ENCODE measurements around the gene SPDYE2. TPM values are rescaled to one million over a fixed set of nuclear protein-coding genes. Genes with fewer than 3 reads are reported as not detected.
A peak's percentile ranks its signal among the peaks of the same experiment; 100 is the strongest.
"Not testable (repeated sequence)": the region's sequence is repeated elsewhere in the genome, so short reads cannot be mapped to it uniquely, and the experiment has no call there.

The SPDYE2 gene
- total RNA-seq, 5 donors from 2014 or later (not counting 1 experiment from before 2014, with no cell fraction given): 0.35 to 0.77 (median 0.58) TPM

DNA sequence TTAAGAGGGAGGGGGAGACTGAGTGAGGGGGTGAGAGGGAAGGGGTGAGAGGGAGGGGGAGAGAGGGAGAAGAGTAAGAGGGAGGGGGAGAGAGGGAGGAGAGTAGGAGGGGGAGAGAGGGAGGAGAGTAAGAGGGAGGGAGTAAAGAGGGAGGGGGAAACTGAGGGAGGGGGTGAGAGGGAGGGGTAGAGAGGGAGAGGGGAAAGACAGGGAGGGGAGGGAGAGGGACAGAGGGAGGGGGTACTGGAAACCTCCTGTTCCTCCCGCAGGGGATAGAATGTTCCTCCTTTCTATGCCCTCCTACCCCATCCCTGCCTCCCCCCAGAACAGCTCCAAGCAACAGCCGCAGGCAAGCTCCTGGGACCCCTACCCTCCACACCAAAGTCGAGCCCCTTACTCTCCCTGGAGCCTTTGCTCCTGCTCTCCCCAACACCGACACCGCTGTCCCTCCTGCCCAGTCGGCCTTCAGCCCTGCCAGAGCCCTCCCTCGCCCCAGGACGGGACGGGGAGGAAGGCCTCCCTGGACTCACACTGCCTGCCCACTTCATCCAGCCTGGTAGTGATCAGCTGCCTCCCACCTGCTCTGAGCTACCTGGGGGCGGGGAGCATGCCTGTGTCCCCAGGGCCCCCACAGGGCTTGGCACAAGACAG lies 60.8 kb downstream of the SPDYE2 start:
- 75% methylated on average over 5 of the region's 10 CpGs for WGBS (ENCODE audit: insufficient coverage)
- CTCF ChIA-PET; H3K27ac ChIP-seq (ENCODE audit: low read length); H3K27me3 ChIP-seq (replicated peaks in 1 of 2; ENCODE audit: control insufficient read depth in 2 of 2, extremely low read depth in 1 of 2, insufficient read depth in 2 of 2, low read length in 1 of 2); H3K4me3 ChIP-seq (ENCODE audit: control insufficient read depth in 1 of 2, extremely low read depth in 1 of 2, low read length in 1 of 2); H3K36me3 Mint-ChIP-seq; ATAC-seq (replicated peaks in 1 of 4); H3K4me1 Mint-ChIP-seq; H3K27ac Mint-ChIP-seq; H3K27me3 Mint-ChIP-seq; POLR2A ChIA-PET; H3K36me3 ChIP-seq (ENCODE audit: control insufficient read depth in 2 of 2, extremely low read depth in 1 of 2, insufficient read depth in 1 of 2, low read length in 1 of 2); H3K9me3 ChIP-seq; H3K4me1 ChIP-seq (ENCODE audit: control insufficient read depth in 1 of 2, extremely low read depth in 1 of 2, insufficient read depth in 2 of 2, low read length in 2 of 2); H3K4me3 Mint-ChIP-seq; H3K9me3 Mint-ChIP-seq: not testable (repeated sequence)
- DNase-seq: peak in 3 of 35 experiments; percentile 1 to 25 (median 4)

Other genes starting within 250 kb of the SPDYE2 start
- not detected for gene SPDYE6, start 194.8 kb upstream of the SPDYE2 start, total RNA-seq
- 10 to 100 TPM; 37.1 to 56.2 (median 48.3) TPM for gene PRKRIP1, start 154.9 kb upstream of the SPDYE2 start, total RNA-seq
- gene ORAI2, start 117.7 kb upstream of the SPDYE2 start, total RNA-seq: 10 to 100 TPM; 23.0 to 47.5 (median 37.8) TPM
- gene ALKBH4, start 86.4 kb upstream of the SPDYE2 start, total RNA-seq: 10 to 100 TPM in 3 of 5 donors, 1 to 10 TPM in 2; 5.6 to 13.5 (median 12.2) TPM
- gene LRWD1, start 86.2 kb upstream of the SPDYE2 start, total RNA-seq: 10 to 100 TPM; 14.0 to 29.0 (median 23.9) TPM
- 10 to 100 TPM; 35.2 to 53.7 (median 42.3) TPM for gene POLR2J, start 72.3 kb upstream of the SPDYE2 start, total RNA-seq
- 10 to 100 TPM; 18.3 to 57.0 (median 43.0) TPM for gene RASA4B, start 33.4 kb upstream of the SPDYE2 start, total RNA-seq
- gene UPK3BL2, start 7.5 kb upstream of the SPDYE2 start, total RNA-seq: 100 to 1,000 TPM in 1 of 5 donors, 10 to 100 TPM in 4; 34.6 to 115 (median 65.8) TPM
- 100 to 1,000 TPM in 2 of 5 donors, 10 to 100 TPM in 3; 71.3 to 228 (median 97.5) TPM for gene POLR2J3, start 21.4 kb downstream of the SPDYE2 start, total RNA-seq
- gene RASA4, start 65.5 kb downstream of the SPDYE2 start, total RNA-seq: 10 to 100 TPM; 63.3 to 89.0 (median 71.6) TPM
- gene UPK3BL1, start 91.6 kb downstream of the SPDYE2 start, total RNA-seq: 100 to 1,000 TPM in 2 of 5 donors, 10 to 100 TPM in 3; 39.0 to 128 (median 47.3) TPM
- gene SPDYE2B, start 99.1 kb downstream of the SPDYE2 start, total RNA-seq: not detected
- 10 to 100 TPM; 20.8 to 70.3 (median 23.8) TPM for gene POLR2J2, start 120.4 kb downstream of the SPDYE2 start, total RNA-seq
- gene FAM185A, start 197.8 kb downstream of the SPDYE2 start, total RNA-seq: 10 to 100 TPM in 2 of 5 donors, 1 to 10 TPM in 3; 6.4 to 15.7 (median 8.7) TPM

All from T-cell (primary cell).